HepG2 (cell line): ENCODE measurements around the gene OLR1. TPM values are rescaled to one million over a fixed set of nuclear protein-coding genes. Genes with fewer than 3 reads are reported as not detected.

Source experiments
- ATAC-seq: fragments of 200-7000 bp; cut with Tn5 transposase; 3 replicates; pipeline ENCODE4 v1.9.1; 2020; ENCODE audit warnings: mild to moderate bottlenecking, moderate library complexity
- BruUV-seq: library from RNA; stranded (reverse); fragments of 400-500 nt; replicated peaks from 2 replicates; lab custom pipeline; 2021; lab: Mats Ljungman, UMichigan
- CTCF ChIA-PET: fragments of 300-600 bp; formaldehyde crosslinking; extraction: SDS; loops from one replicate; lab custom pipeline; 2021; ENCODE audit warnings: low total read pairs, inconsistent platforms, low intra/inter-chr PET ratio; lab: Yijun Ruan, JAX
- POLR2A ChIA-PET: fragments of 350-600 bp; sonication (Branson Sonifier 250); formaldehyde crosslinking; loops from one replicate; lab custom pipeline; 2020; ENCODE audit warnings: antibody characterized with exemption, inconsistent platforms; lab: Yijun Ruan, JAX
- DNase-seq: peaks from one replicate; pipeline ENCODE4 v3.0.0-alpha.2; 2015; ENCODE audit warnings: low spot score
- FAIRE-seq: peaks from 3 replicates; lab custom pipeline; 2011; peaks lifted over from hg19 to GRCh38; lab: Jason Lieb, UNC
- H2AFZ ChIP-seq: one replicate; pipeline ENCODE4 v1.6.1; 2011; ENCODE audit warnings: low read length, inconsistent platforms
- H3K27ac ChIP-seq: fragments of 300-600 bp; 3 replicates; pipeline ENCODE4 v1.8.0; 2011; ENCODE audit warnings: mixed run types, mild to moderate bottlenecking, mixed read lengths, low read length, inconsistent platforms; ENCODE audit not compliant: insufficient read depth; ENCODE audit errors: extremely low read length
- H3K27me3 ChIP-seq, 2 experiments: fragments of 200-600 bp in 1 of 2; 2 replicates in 1 of 2; 3 replicates in 1 of 2; pipeline versions ENCODE4 v1.6.0 to v1.8.0; 2011; ENCODE audit warnings: low read length in 2 of 2, mild to moderate bottlenecking in 2 of 2, moderate library complexity in 2 of 2, inconsistent platforms in 1 of 2; ENCODE audit not compliant: insufficient read depth in 2 of 2, control insufficient read depth in 1 of 2
- H3K36me3 ChIP-seq, 2 experiments: fragments of 200-600 bp in 1 of 2; replicated peaks in 1 of 2; 2 replicates in 1 of 2; 3 replicates in 1 of 2; pipeline versions ENCODE4 v1.5.1 to v1.8.0; 2011; ENCODE audit warnings: low read length in 2 of 2, inconsistent platforms in 1 of 2; ENCODE audit not compliant: insufficient read depth in 2 of 2, control insufficient read depth in 1 of 2
- H3K4me1 ChIP-seq: 2 replicates; pipeline ENCODE4 v1.5.1; 2012; ENCODE audit warnings: low read length, inconsistent platforms; ENCODE audit not compliant: insufficient read depth
- H3K4me2 ChIP-seq: 2 replicates; pipeline ENCODE4 v1.6.0; 2011; ENCODE audit warnings: low read depth, low read length, inconsistent platforms
- H3K4me3 ChIP-seq, 3 experiments: fragments of 200-600 bp in 1 of 3; sonication (generic), shearing (Covaris generic) in 1 of 3; replicated peaks in 1 of 3; 2 replicates each; pipeline ENCODE4 v1.5.1; 2011 to 2016; ENCODE audit warnings: low read length in 3 of 3, inconsistent platforms in 2 of 3, low read depth in 2 of 3, mild to moderate bottlenecking in 2 of 3, control low read depth in 1 of 3, mixed read lengths in 1 of 3; ENCODE audit not compliant: insufficient read depth in 1 of 3
- H3K79me2 ChIP-seq: one replicate; pipeline ENCODE4 v1.6.1; 2011; ENCODE audit warnings: low read length, inconsistent platforms; ENCODE audit not compliant: insufficient read depth
- H3K9ac ChIP-seq: 2 replicates; pipeline ENCODE4 v1.6.0; 2011; ENCODE audit warnings: mild to moderate bottlenecking, low read depth, low read length, inconsistent platforms; ENCODE audit not compliant: insufficient read depth
- H3K9me3 ChIP-seq: 2 replicates; pipeline ENCODE4 v1.5.1; 2012; ENCODE audit warnings: mild to moderate bottlenecking, low read length
- H4K20me1 ChIP-seq: 2 replicates; pipeline ENCODE4 v1.6.0; 2011; ENCODE audit warnings: inconsistent platforms, mild to moderate bottlenecking, low read length, moderate library complexity; ENCODE audit not compliant: insufficient read depth
- ARHGAP35 ChIP-seq: sonication (generic); formaldehyde crosslinking; IDR thresholded peaks from 2 replicates; pipeline ENCODE4 v1.9.0; 2022; ENCODE audit warnings: mild to moderate bottlenecking, inconsistent platforms, moderate library complexity, missing genetic modification reagents, borderline replicate concordance
- ELF1 ChIP-seq: sonication (generic); formaldehyde crosslinking; IDR thresholded peaks from 2 replicates; pipeline ENCODE4 v1.4.0; 2020; ENCODE audit warnings: missing genetic modification reagents
- HNF4A ChIP-seq: sonication (generic); formaldehyde crosslinking; IDR thresholded peaks from 2 replicates; pipeline ENCODE4 v1.4.0; 2020; ENCODE audit warnings: missing genetic modification reagents
- NFAT5 ChIP-seq: sonication (generic); formaldehyde crosslinking; IDR thresholded peaks from 2 replicates; pipeline ENCODE4 v1.4.0; 2020; ENCODE audit warnings: missing genetic modification reagents
- RAD21 ChIP-seq: fragments of 450-650 bp; formaldehyde crosslinking; IDR thresholded peaks from 2 replicates; pipeline ENCODE4 v1.5.0; 2020; ENCODE audit warnings: mild to moderate bottlenecking
- SMC3 ChIP-seq: IDR thresholded peaks from 2 replicates; pipeline ENCODE4 v1.6.1; 2011; ENCODE audit warnings: low read length, improper control_type of control experiment
- SYNCRIP ChIP-seq: fragments of 200-400 bp; formaldehyde crosslinking; IDR thresholded peaks from 2 replicates; pipeline ENCODE4 v1.6.1; 2018; ENCODE audit warnings: mild to moderate bottlenecking, low read depth, low read length; ENCODE audit not compliant: insufficient read depth
- ZNF337 ChIP-seq: sonication (generic); formaldehyde crosslinking; IDR thresholded peaks from 2 replicates; pipeline ENCODE4 v1.5.1; 2020; ENCODE audit warnings: missing genetic modification reagents, low read depth, mild to moderate bottlenecking, borderline replicate concordance
- ZNF597 ChIP-seq: sonication (generic); formaldehyde crosslinking; IDR thresholded peaks from 2 replicates; pipeline ENCODE4 v1.5.0; 2020; ENCODE audit warnings: missing genetic modification reagents
- ZSCAN22 ChIP-seq: sonication (generic); formaldehyde crosslinking; IDR thresholded peaks from 2 replicates; pipeline ENCODE4 v1.4.0; 2020; ENCODE audit warnings: mild to moderate bottlenecking, missing genetic modification reagents
- WGBS: methylation state at CpG from one replicate; pipeline ENCODE4 v1.1.6; 2017; ENCODE audit warnings: low lambda C conversion rate; 5-methylcytosine and 5-hydroxymethylcytosine counted together
- in situ Hi-C: cut with HindIII; loops from 2 replicates; pipeline ENCODE4 v1.10.0; 2017; ENCODE audit warnings: low pct_unique_long_range_greater_than_20kb; ENCODE audit not compliant: extremely low pct_ligation_motif_present
- intact Hi-C: fragments of 100-400 bp; cut with micrococcal nuclease; formaldehyde crosslinking; loops from one replicate; pipeline ENCODE4 v1.10.0; 2022; ENCODE audit not compliant: unreplicated experiment
- polyA plus RNA-seq, 8 experiments: library from polyadenylated mRNA; depleted of rRNA in 3 of 8; stranded (reverse) in 7 of 8; unstranded in 1 of 8; fragments of >200 nt; fragmentation: Illumina TruSeq in 4 of 8; extraction: Trizol in 4 of 8; gene quantifications; 2 replicates each; pipeline versions ENCODE4 v1.2.1 to v1.2.3, GENCODE V29; 2011 to 2016; ENCODE audit warnings: low read depth in 4 of 8, missing spikeins in 1 of 8, mixed read lengths in 1 of 8; ENCODE audit not compliant: insufficient read depth in 1 of 8
- total RNA-seq, 5 experiments: library from RNA; depleted of rRNA; stranded (reverse); fragments of >200 nt; fragmentation: Illumina TruSeq; extraction: Trizol; gene quantifications; 2 replicates each; pipeline ENCODE4 v1.2.3, GENCODE V29; 2016; ENCODE audit warnings: low read depth in 1 of 5

OLR1 gene
- total and polyA plus RNA-seq, 2 of the 13 experiments (the other 11 are each of a cell fraction or from before 2014, with no cell fraction given): not detected

GRCh38 chr12:10191865-10192264 is 19.9 kb upstream of the OLR1 start:
- Histone ChIP-seq H3K9ac (no peak overlapping the region), H2AFZ (no peak overlapping the region), H4K20me1 (no peaks in the 10 kb centered on the region), H3K79me2 (no peaks in the 10 kb centered on the region), H3K9me3 (no peaks in the 10 kb centered on the region), H3K4me3 (no peak overlapping the region), H3K27me3 (no peaks in the 10 kb centered on the region; a peak in 2 of 5 replicates), H3K27ac (no peak overlapping the region), H3K4me2 (no peak overlapping the region), H3K36me3 (no peaks in the 10 kb centered on the region), H3K4me1 (no peaks in the 10 kb centered on the region)
- in situ Hi-C loops (no loop called here), intact Hi-C loops (loop anchor here (2.0 kb wide), 1 partner anchor 39 kb away; no protein-coding TSS in a partner anchor)
- ChIA-PET CTCF (interaction anchor here (1.9 kb wide), 1 partner anchor 39 kb away, joined by 19 read pairs; no protein-coding TSS in a partner anchor), POLR2A (no interaction called here)
- no TSS peak for BruUV-seq
- no peak for TF ChIP-seq ZNF337
- TF ChIP-seq ZNF597 (CRISPR knock-in tag): no peak
- FAIRE-seq (no peak), ATAC-seq (no peak), DNase-seq (no peak)
- 0% methylated on average over 2 of the region's 2 CpGs for WGBS

- WGBS: 3% methylated on average over 13 of the region's 13 CpGs
- no peak overlapping the region for H2AFZ ChIP-seq
- ChIA-PET POLR2A (no interaction called here), CTCF (interaction anchor here (1.9 kb wide), 1 partner anchor 38 kb away, joined by 19 read pairs; no protein-coding TSS in a partner anchor)
- H3K4me1 ChIP-seq: no peaks in the 10 kb centered on the region
- no peaks in the 10 kb centered on the region for H3K9me3 ChIP-seq
- no peak overlapping the region for H3K27ac ChIP-seq
- peak; percentile 98 for ATAC-seq
- no TSS peak for BruUV-seq
- H3K4me3 ChIP-seq: no peak overlapping the region
- peak; percentile 71 for FAIRE-seq
- intact Hi-C loops: loop anchor here (2.0 kb wide), 1 partner anchor 38 kb away; no protein-coding TSS in a partner anchor
- no peaks in the 10 kb centered on the region for H3K79me2 ChIP-seq
- no peaks in the 10 kb centered on the region for H4K20me1 ChIP-seq
- H3K4me2 ChIP-seq: no peak overlapping the region
- peak; percentile 40 for DNase-seq
- no peaks in the 10 kb centered on the region; a peak in 2 of 5 replicates for H3K27me3 ChIP-seq
- in situ Hi-C loops: no loop called here
- no peak overlapping the region for H3K9ac ChIP-seq
- H3K36me3 ChIP-seq: no peaks in the 10 kb centered on the region
- no peak for TF ChIP-seq SYNCRIP
- peak; percentile 44 for TF ChIP-seq SMC3
- TF ChIP-seq ZSCAN22 (CRISPR knock-in tag): no peak
- no peak for TF ChIP-seq ARHGAP35 (CRISPR knock-in tag)
- no peak for TF ChIP-seq NFAT5
- 0 out of 2 replicates have a peak, but pooled peaks have one; percentile 24 for TF ChIP-seq RAD21 (CRISPR knock-in tag)
- no peak for TF ChIP-seq ELF1
- TF ChIP-seq HNF4A (CRISPR knock-in tag): no peak
These were observed 18.8 kb upstream of the OLR1 start for GRCh38 chr12:10190558-10191388.
